Duodenal mucosa (tissue), 2 donors: ENCODE measurements around the gene FTO.

Experiments
- H3K27ac ChIP-seq: one replicate; pipeline ENCODE4 v1.7.0; 2013; ENCODE audit warnings: low read depth, low read length
- H3K27me3 ChIP-seq, 2 donors: one replicate each; pipeline ENCODE4 v1.7.0; 2013; ENCODE audit warnings: low read length in 2 of 2, control low read depth in 1 of 2; ENCODE audit not compliant: insufficient read depth in 2 of 2, control insufficient read depth in 1 of 2
- H3K36me3 ChIP-seq, 2 donors: one replicate each; pipeline ENCODE4 v1.7.0; 2013; ENCODE audit warnings: low read length in 2 of 2, control low read depth in 1 of 2; ENCODE audit not compliant: insufficient read depth in 2 of 2, control insufficient read depth in 1 of 2
- H3K4me1 ChIP-seq, 2 donors: one replicate each; pipeline ENCODE4 v1.7.0; 2013; ENCODE audit warnings: low read length in 2 of 2, control low read depth in 1 of 2; ENCODE audit not compliant: insufficient read depth in 2 of 2, control insufficient read depth in 1 of 2
- H3K4me3 ChIP-seq, 2 donors: one replicate each; pipeline ENCODE4 v1.7.0; 2013; ENCODE audit warnings: low read length in 2 of 2, low read depth in 1 of 2
- H3K9ac ChIP-seq, 2 donors: one replicate each; pipeline ENCODE4 v1.7.0; 2013; ENCODE audit warnings: low read length in 2 of 2, low read depth in 1 of 2
- H3K9me3 ChIP-seq, 2 donors: one replicate each; pipeline ENCODE4 v1.7.0; 2013; ENCODE audit warnings: low read length in 2 of 2, control low read depth in 1 of 2; ENCODE audit not compliant: control insufficient read depth in 1 of 2

FTO gene

GRCh38 chr16:53745086-53745485 lies 41.1 kb downstream of the FTO start:
- H3K9ac ChIP-seq: no peak overlapping the region
- H3K27ac ChIP-seq: no peak overlapping the region

GRCh38 chr16:53745753-53746266 lies 41.9 kb downstream of the FTO start:
- no peaks in the 10 kb centered on the region for H3K27me3 ChIP-seq
- H3K4me3 ChIP-seq: no peak overlapping the region
- H3K36me3 ChIP-seq: no peaks in the 10 kb centered on the region
- no peak overlapping the region for H3K27ac ChIP-seq
- H3K4me1 ChIP-seq: peaks cover 3 to 5% of the 10 kb centered on the region in 2 donors
- no peak overlapping the region for H3K9ac ChIP-seq
- peaks cover 0 to 4% of the 10 kb centered on the region in 2 donors for H3K9me3 ChIP-seq

More at GRCh38 chr16:53745086-53745485, 41.1 kb downstream of the FTO start:
- H3K9me3 ChIP-seq: peaks cover 0 to 4% of the 10 kb centered on the region in 2 donors
- H3K4me3 ChIP-seq: no peak overlapping the region
- H3K4me1 ChIP-seq: peaks cover 3 to 5% of the 10 kb centered on the region in 2 donors
- H3K36me3 ChIP-seq: no peaks in the 10 kb centered on the region
- no peaks in the 10 kb centered on the region for H3K27me3 ChIP-seq

- Histone ChIP-seq H3K9ac (no peak overlapping the region), H3K27ac (no peak overlapping the region), H3K4me3 (no peak overlapping the region), H3K4me1 (peaks cover 22 to 24% of the 10 kb centered on the region in 2 donors), H3K36me3 (no peaks in the 10 kb centered on the region), H3K9me3 (peaks cover 0 to 4% of the 10 kb centered on the region in 2 donors), H3K27me3 (no peaks in the 10 kb centered on the region)
These were observed 48.6 kb downstream of the FTO start for GRCh38 chr16:53752560-53752959.

- H3K4me3 ChIP-seq: no peak overlapping the region
- H3K9ac ChIP-seq: no peak overlapping the region
- no peaks in the 10 kb centered on the region for H3K36me3 ChIP-seq
- H3K9me3 ChIP-seq: no peaks in the 10 kb centered on the region
- no peak overlapping the region for H3K27ac ChIP-seq
- no peaks in the 10 kb centered on the region for H3K27me3 ChIP-seq
- peaks cover 22 to 24% of the 10 kb centered on the region in 2 donors for H3K4me1 ChIP-seq
These were observed 49.5 kb downstream of the FTO start for GRCh38 chr16:53753431-53753830.

- H3K9me3 ChIP-seq: no peaks in the 10 kb centered on the region
- no peak overlapping the region for H3K27ac ChIP-seq
- no peaks in the 10 kb centered on the region for H3K27me3 ChIP-seq
- H3K4me1 ChIP-seq: peaks cover 22 to 24% of the 10 kb centered on the region in 2 donors
- peak overlapping the region in 1 of 2 donors; percentile 25 for H3K4me3 ChIP-seq
- no peak overlapping the region for H3K9ac ChIP-seq
- no peaks in the 10 kb centered on the region for H3K36me3 ChIP-seq
These were observed 51.3 kb downstream of the FTO start for GRCh38 chr16:53755026-53755910.

- peak overlapping the region in 1 of 2 donors; percentile 3 for H3K9ac ChIP-seq
- H3K27me3 ChIP-seq: no peaks in the 10 kb centered on the region
- H3K4me1 ChIP-seq: peaks cover 22 to 24% of the 10 kb centered on the region in 2 donors
- no peak overlapping the region for H3K4me3 ChIP-seq
- no peaks in the 10 kb centered on the region for H3K36me3 ChIP-seq
- no peaks in the 10 kb centered on the region for H3K9me3 ChIP-seq
- H3K27ac ChIP-seq: no peak overlapping the region
These were observed 52.5 kb downstream of the FTO start for GRCh38 chr16:53756275-53756996.

GRCh38 chr16:53757971-53758609 lies 54.1 kb downstream of the FTO start:
- no peak overlapping the region for H3K27ac ChIP-seq

GRCh38 chr16:53761962-53762703 lies 58.2 kb downstream of the FTO start:
- no peaks in the 10 kb centered on the region for H3K27me3 ChIP-seq
- H3K36me3 ChIP-seq: no peaks in the 10 kb centered on the region
- no peaks in the 10 kb centered on the region for H3K9me3 ChIP-seq
- H3K4me3 ChIP-seq: no peak overlapping the region
- H3K4me1 ChIP-seq: peaks cover 0 to 17% of the 10 kb centered on the region in 2 donors
- no peak overlapping the region for H3K27ac ChIP-seq
- no peak overlapping the region for H3K9ac ChIP-seq

More at GRCh38 chr16:53757971-53758609, 54.1 kb downstream of the FTO start:
- H3K27me3 ChIP-seq: no peaks in the 10 kb centered on the region
- H3K36me3 ChIP-seq: no peaks in the 10 kb centered on the region
- no peak overlapping the region for H3K4me3 ChIP-seq
- H3K9ac ChIP-seq: no peak overlapping the region
- H3K4me1 ChIP-seq: peaks cover 22 to 38% of the 10 kb centered on the region in 2 donors
- no peaks in the 10 kb centered on the region for H3K9me3 ChIP-seq

GRCh38 chr16:53766304-53767016 lies 62.5 kb downstream of the FTO start:
- Histone ChIP-seq H3K4me1 (peaks cover 4 to 21% of the 10 kb centered on the region in 2 donors), H3K36me3 (no peaks in the 10 kb centered on the region), H3K4me3 (no peak overlapping the region), H3K9ac (no peak overlapping the region), H3K27me3 (no peaks in the 10 kb centered on the region), H3K27ac (no peak overlapping the region), H3K9me3 (no peaks in the 10 kb centered on the region)
